ENCODE measurements around the gene SHROOM4. TPM values are rescaled to one million over a fixed set of nuclear protein-coding genes. Genes with fewer than 3 reads are reported as not detected.

The SHROOM4 gene
- total RNA-seq, 1 donor from 2014 or later = 33.2 TPM

- intact Hi-C loops (cut with DNase I) = no loop called here
- peaks cover 33% of the 10 kb centered on the region for H3K36me3 ChIP-seq
- H3K4me3 ChIP-seq = no peak overlapping the region
- H3K4me1 ChIP-seq = no peaks in the 10 kb centered on the region
- TF ChIP-seq CTCF (IDR thresholded peaks at IDR 0.05) = no peak
- no peak overlapping the region for H3K27ac ChIP-seq
- DNase-seq (no peak), ATAC-seq (no peak)
- H3K9me3 ChIP-seq = no peaks in the 10 kb centered on the region
- H3K27me3 ChIP-seq (ENCODE audit: low read depth) = no peaks in the 10 kb centered on the region
Measured at GRCh38 chrX:50596056-50596455, 217.9 kb downstream of the SHROOM4 start.

- no peak for TF ChIP-seq CTCF (IDR thresholded peaks at IDR 0.05)
- Histone ChIP-seq H3K27ac (no peak overlapping the region), H3K27me3 (ENCODE audit: low read depth) (no peaks in the 10 kb centered on the region), H3K4me3 (no peak overlapping the region), H3K36me3 (peaks cover 33% of the 10 kb centered on the region), H3K9me3 (no peaks in the 10 kb centered on the region), H3K4me1 (no peaks in the 10 kb centered on the region)
- DNase-seq (no peak), ATAC-seq (peak in 1 of 2 donors; percentile 12)
- intact Hi-C loops (cut with DNase I) = no loop called here
Measured at GRCh38 chrX:50594788-50595187, 219.2 kb downstream of the SHROOM4 start.

- no peak overlapping the region for H3K4me3 ChIP-seq
- no peak for TF ChIP-seq CTCF (IDR thresholded peaks at IDR 0.05)
- H3K9me3 ChIP-seq = no peaks in the 10 kb centered on the region
- no peaks in the 10 kb centered on the region for H3K36me3 ChIP-seq
- no peak overlapping the region for H3K27ac ChIP-seq
- no peaks in the 10 kb centered on the region for H3K4me1 ChIP-seq
- DNase-seq (no peak), ATAC-seq (no peak)
- H3K27me3 ChIP-seq (ENCODE audit: low read depth) = no peaks in the 10 kb centered on the region
- intact Hi-C loops (cut with DNase I) = no loop called here
Measured at GRCh38 chrX:50586980-50587379, 227.0 kb downstream of the SHROOM4 start.

GRCh38 chrX:50586407-50586806, 227.6 kb downstream of the SHROOM4 start:
- intact Hi-C loops (cut with DNase I) = no loop called here
- DNase-seq = no peak
- H3K27ac ChIP-seq = no peak overlapping the region
- H3K27me3 ChIP-seq (ENCODE audit: low read depth) = no peaks in the 10 kb centered on the region
- no peak for TF ChIP-seq CTCF (IDR thresholded peaks at IDR 0.05)
- no peak overlapping the region for H3K4me3 ChIP-seq
- no peaks in the 10 kb centered on the region for H3K9me3 ChIP-seq
- ATAC-seq = no peak
- H3K4me1 ChIP-seq = no peaks in the 10 kb centered on the region
- no peaks in the 10 kb centered on the region for H3K36me3 ChIP-seq

- no peak for ATAC-seq
- no peaks in the 10 kb centered on the region for H3K4me1 ChIP-seq
- H3K27me3 ChIP-seq (ENCODE audit: low read depth) = no peaks in the 10 kb centered on the region
- H3K36me3 ChIP-seq = no peaks in the 10 kb centered on the region
- no peaks in the 10 kb centered on the region for H3K9me3 ChIP-seq
- no peak overlapping the region for H3K27ac ChIP-seq
- H3K4me3 ChIP-seq = no peak overlapping the region
- no peak for TF ChIP-seq CTCF (IDR thresholded peaks at IDR 0.05)
- intact Hi-C loops (cut with DNase I) = no loop called here
- no peak for DNase-seq
Measured at GRCh38 chrX:50581405-50581804, 232.6 kb downstream of the SHROOM4 start.

- no peaks in the 10 kb centered on the region for H3K9me3 ChIP-seq
- intact Hi-C loops (cut with DNase I) = no loop called here
- ATAC-seq = peak in 1 of 2 donors; percentile 77
Measured at GRCh38 chrX:50579955-50580354, 234.0 kb downstream of the SHROOM4 start.

More at GRCh38 chrX:50579955-50580354, 234.0 kb downstream of the SHROOM4 start:
- no peaks in the 10 kb centered on the region for H3K36me3 ChIP-seq
- H3K4me1 ChIP-seq = no peaks in the 10 kb centered on the region
- H3K27me3 ChIP-seq (ENCODE audit: low read depth) = no peaks in the 10 kb centered on the region
- TF ChIP-seq CTCF (IDR thresholded peaks at IDR 0.05) = peak; percentile 51
- DNase-seq = no peak
- H3K4me3 ChIP-seq = no peak overlapping the region
- H3K27ac ChIP-seq = no peak overlapping the region

Measured in lower lobe of right lung (tissue), 2 donors.